PC-3 (cell line): Measurements from ENCODE around the gene TDRKH.

Experiments used
- CTCF ChIP-seq: fragments of 300-600 bp; sonication (generic); conservative IDR thresholded peaks from 2 replicates; pipeline ENCODE4 v1.5.1; 2017; ENCODE audit warnings: antibody characterized with exemption, low read depth, mild to moderate bottlenecking, low read length
- EZH2 ChIP-seq: fragments of 300-600 bp; sonication (generic); IDR thresholded peaks from one replicate; pipeline ENCODE4 v1.6.1; 2017; ENCODE audit warnings: antibody characterized with exemption, mild to moderate bottlenecking, low read length; ENCODE audit not compliant: unreplicated experiment

GRCh38 chr1:151803915-151804314 is 13.6 kb upstream of the TDRKH start:
- TF ChIP-seq CTCF (no peak), EZH2 (no peak)
